Measurements from ENCODE around the gene ATP1A3.
A peak's percentile ranks its signal among the peaks of the same experiment; 100 is the strongest.

ATP1A3 gene

DNA sequence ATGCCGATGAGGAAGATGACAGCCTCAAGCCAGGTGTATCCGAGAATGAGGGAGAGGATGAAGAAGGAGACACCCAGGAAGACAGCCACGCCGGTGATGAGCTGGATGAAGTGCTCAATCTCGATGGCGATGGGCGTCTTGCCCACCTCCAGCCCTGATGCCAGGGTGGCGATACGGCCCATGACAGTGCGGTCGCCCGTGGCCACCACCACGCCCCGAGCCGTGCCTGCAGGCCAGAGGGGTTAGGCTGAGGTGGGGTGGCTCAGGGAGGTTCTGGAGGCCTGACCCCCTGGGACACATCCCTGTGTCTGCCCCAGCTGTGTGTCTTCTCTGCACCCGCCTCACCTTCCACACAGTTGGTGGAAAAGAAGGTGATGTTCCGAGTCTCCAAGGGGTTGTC is 9.1 kb downstream of the ATP1A3 start:
- no peak for DNase-seq

GRCh38 chr19:41981724-41982123 is 12.3 kb downstream of the ATP1A3 start:
- no peak for DNase-seq

GRCh38 chr19:41978470-41978869 is 15.6 kb downstream of the ATP1A3 start:
- DNase-seq = no peak

GRCh38 chr19:41977916-41978315 is 16.1 kb downstream of the ATP1A3 start:
- DNase-seq = no peak

- no peak for DNase-seq
Observed at GRCh38 chr19:41974652-41975051, 19.4 kb downstream of the ATP1A3 start.

DNA sequence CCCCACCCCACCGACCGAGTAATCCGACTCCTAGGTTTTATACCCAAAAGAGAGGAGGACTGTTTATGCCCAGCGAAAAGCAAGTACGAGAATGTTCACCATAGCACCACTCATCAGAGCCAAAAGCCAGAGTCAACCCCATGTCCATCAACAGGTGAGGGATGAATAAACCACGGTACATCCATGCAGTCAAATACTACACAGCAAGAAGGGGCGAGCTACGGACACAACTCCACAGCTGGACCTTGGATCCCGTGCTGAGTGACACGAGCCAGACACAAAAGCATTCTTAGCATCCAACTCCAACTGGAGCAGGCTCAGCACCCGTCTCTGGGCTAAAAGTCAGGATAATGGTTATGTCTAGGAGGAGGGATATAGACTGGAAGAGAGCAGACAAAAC is 22.7 kb downstream of the ATP1A3 start:
- DNase-seq = no peak

DNA sequence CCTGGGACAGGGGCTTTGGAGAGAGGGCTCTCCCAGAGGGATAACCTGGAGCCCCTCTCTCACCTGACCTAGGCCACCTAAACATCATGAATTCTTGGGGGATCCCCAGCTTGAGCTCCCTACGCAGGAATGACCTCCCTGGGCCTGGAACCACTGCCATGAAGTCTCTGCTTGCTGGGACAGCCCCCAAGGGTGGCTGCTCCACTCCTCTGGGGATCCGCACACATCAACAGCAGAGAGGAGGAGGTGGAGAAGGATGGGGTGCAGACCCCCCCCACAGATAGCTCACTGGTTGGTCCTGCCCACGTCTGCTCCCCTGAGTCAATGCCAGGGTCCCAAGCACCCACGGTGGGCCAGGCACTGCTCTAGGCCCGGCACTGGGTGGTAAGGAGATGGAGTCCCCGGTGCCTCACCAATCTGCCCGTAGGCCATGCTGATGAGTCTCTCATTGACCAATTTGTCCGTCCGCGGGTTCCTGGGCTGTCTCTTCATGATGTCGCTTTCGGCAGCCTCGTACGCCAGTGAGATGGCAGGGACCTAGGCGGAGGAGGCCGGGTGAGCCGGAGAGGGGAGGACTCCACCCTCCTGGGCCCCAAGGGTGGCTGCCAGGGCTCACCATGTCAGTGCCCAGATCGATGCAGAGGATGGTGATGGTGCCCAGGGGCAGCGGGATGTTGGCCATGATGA is 24.1 kb downstream of the ATP1A3 start:
- DNase-seq = no peak

DNA sequence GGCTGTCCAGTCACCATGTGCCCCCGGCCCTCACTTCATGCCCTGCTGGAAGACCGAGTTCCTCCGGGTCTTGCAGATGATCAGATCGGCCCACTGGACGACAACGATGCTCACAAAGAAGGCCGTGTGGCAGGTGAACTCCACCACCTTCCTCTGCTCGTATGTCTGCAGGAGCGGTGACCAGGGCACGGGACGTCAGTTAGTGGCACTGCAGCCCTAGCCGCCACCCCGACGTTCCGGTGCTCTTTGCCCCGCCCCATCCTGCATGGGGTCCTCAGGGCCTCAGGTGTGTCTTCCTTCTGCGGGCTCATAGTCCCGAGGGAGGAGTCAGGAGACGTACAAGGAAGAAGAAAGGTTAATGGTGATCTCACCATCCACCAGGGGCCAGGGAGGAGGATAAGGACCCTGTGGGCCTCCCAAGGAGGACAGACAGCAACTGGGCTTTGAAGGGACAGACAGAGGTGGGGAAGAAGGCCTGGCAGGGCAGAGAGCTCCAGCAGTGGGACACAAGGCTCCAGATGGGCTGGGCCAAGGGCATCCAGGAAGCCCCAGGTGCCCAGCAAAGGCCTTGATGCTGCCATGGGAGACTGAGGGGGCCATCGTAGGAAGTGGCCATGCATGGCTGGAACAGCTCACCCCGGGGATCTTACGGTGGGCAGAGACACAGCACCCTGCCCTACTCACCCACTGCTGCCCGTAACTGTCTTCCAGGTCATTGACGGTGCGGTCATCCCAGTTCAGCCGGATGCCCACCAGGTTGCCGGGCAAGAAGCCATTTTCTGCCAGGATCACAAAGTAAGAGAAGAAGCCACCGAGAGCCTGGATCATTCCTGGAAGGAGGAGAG is 25.1 kb downstream of the ATP1A3 start:
- DNase-seq = no peak

GRCh38 chr19:41967054-41967783 is 26.8 kb downstream of the ATP1A3 start:
- DNase-seq = no peak

GRCh38 chr19:41965106-41965505 is 28.9 kb downstream of the ATP1A3 start:
- no peak for DNase-seq

GRCh38 chr19:41960973-41961372 is 33.1 kb downstream of the ATP1A3 start:
- no peak for DNase-seq

DNA sequence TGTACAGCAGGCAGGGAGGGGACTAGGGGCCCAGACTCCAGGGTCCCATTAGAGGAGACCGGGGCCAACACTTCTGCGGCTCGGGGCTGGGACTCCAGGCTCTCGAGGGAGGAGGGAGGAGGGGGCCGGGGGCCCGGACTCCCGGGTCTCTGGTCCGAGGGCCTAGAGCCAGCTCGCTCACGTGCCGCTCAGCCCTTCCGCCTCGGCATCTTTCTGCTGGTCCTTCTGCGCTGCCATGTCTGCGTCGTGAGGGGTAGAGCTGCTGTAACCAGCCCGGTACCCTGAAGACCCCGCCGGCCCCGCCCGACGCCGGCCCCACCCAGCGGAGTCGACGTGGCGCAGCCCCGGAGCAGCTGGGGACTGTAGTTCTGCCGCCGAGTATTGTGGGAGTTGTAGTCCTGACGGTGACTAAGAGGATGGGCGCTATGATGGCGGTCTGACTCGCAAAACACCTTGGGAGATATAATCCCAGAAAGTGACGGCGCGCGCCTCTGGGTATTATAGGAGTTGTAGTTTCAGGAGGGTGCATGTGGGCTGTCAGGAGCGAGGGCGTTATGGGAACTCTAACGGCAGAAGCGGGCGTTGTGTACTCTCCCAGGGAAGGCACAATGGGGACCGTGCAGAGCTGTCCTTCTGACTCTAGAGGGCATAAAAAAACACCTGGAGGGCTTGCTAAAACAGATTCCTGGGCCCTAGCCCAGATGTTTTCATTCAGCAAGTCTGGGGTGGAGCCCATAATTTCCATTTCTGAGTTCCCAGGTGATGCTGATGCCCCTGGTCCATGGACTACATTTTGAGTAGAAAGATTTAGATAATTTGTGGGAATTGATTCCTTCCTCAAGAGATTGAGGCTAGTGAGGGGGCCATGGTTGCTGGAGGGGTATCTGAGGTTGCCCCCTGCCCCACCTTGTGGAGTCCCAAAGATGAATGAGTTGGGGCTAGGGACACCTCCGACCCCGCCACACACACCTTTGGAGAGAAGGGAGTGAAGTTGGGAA is 34.7 kb downstream of the ATP1A3 start, which contains the start of gene RABAC1:
Gene RABAC1 (minus strand): TSS at position 266 of the 998 bp plus-strand sequence. CDS start 29 bp downstream, at position 237.
- peak; percentile 90 to 92 for DNase-seq

GRCh38 chr19:41958367-41959055 is 35.5 kb downstream of the ATP1A3 start:
- peak; percentile 73 to 83 for DNase-seq

- DNase-seq = peak; percentile 74 to 75
Observed at GRCh38 chr19:41957838-41958366, 36.1 kb downstream of the ATP1A3 start.

GRCh38 chr19:41957161-41957837 is 36.7 kb downstream of the ATP1A3 start:
- DNase-seq = no peak

- no peak for DNase-seq
Observed at GRCh38 chr19:41956621-41957020, 37.4 kb downstream of the ATP1A3 start.

GRCh38 chr19:41955521-41955920 is 38.5 kb downstream of the ATP1A3 start:
- DNase-seq = no peak

DNA sequence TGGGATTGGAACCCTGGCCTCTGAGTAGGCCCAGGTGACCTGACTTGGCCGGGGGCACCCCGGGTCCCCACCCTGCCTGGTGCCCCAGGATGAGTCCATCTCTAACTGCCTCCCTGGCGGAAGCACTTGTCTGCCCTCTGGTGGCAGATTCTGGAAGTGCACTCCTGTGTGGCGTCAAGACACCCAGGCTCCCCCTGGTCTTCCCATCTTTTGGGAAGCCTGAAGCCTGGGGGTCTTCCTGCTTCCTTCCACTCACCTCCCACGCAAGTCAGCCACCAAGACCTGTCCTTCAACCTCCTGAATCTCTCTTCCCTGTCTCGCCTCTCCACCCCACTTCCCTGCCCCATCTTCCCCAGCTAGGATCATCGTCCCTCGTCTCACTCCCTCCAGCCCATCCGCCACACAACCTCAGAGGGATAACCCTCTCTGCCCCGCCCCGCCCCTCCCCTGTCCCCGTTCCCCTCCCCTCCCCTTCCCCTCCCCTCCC is 42.3 kb downstream of the ATP1A3 start:
- DNase-seq = peak; percentile 35 to 67

DNA sequence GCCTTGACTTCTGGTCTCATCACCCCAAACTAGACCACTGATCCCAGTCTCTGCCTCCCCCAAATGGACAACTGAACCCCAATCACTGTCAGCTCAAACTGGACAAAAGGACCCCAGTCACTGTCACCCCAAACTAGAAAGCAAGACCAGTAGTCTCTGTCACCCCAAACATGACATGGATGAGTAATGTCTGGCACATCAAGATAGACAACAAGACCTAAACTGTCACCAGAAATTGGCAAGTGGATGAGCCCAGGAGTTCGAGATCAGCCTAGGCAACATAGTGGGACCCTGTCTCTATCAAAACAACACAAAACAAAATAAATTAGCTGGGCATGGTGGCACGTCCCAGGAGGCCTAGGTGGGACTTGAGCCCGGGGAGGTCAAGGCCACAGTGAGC is 46.9 kb downstream of the ATP1A3 start:
- no peak for DNase-seq

GRCh38 chr19:41945135-41945766 is 48.8 kb downstream of the ATP1A3 start:
- DNase-seq = no peak

Data from SHP77 (cell line).